Measurements from ENCODE around the gene TMEM235.
A peak's percentile ranks its signal among the peaks of the same experiment; 100 is the strongest.

The TMEM235 gene

DNA sequence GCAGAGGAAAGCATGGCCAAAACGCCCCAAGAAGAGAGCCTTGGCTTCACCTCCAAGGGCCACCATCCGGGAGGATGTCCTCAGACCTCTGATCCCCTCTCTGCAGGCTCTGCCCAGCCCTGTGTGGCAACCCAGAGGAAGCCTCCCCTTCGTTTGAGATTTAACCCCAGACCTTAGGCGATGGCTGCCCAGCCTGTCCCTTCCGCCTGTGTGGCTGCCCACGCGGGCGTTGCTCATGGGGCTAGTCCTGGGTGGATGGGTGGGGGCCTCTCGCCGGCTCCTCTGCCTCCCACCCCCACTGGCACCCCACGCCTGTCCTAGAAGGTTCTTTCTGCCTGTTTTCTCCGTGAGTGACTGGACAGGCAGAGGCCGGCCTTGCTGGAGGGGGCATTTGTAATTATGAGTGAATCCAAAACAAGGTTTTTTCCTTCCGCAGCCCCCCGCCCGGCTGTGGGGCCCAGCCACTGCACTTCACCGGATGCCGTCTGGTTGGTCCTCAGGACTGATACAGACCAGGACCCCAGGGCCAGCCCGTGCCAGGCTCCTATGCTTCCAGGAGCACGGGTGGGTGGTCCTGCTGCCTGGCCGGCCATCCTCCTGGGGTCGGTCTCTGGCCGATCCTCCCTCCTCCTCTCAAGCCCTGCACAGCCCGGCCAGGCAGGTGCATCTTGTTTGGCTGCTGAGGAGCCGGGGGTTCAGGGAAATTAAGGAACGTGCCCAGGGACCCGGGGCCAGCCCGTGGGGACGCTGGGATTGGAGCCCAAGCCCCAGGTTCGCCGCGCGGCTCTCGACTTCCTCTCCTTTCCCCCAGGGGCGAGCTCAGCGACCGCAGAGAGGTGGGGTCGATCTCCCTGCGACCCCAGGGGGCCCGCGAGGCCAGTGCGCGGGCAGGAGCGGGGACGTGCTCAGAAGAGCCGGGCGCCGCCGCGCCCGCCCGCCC lies at the start of gene TMEM235:
Gene TMEM235, plus strand, starts transcription at position 636 of the 940 bp plus-strand sequence. CDS start 393 bp downstream, outside the sequence.
- no peak for DNase-seq

DNA sequence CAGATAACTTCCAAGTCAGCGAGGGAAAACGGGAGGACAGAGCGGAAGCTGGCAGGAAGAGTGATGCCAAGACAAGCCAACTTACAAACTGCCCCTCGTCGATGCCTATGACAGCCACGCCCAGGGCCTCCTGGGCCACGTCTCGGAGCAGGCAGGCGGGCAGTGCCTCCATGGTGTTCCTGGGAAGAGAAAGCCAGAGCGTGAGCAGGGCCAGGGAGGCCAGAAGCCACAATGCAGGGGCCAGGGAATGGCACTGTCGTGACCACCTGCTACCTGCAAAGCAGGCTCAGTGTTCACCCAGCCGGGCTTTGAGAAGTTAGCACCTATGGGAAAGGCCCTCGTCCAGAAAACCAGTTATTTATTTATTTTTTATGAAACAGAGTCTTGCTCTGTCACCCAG lies 48.9 kb upstream of the TMEM235 start:
- DNase-seq = no peak

DNA sequence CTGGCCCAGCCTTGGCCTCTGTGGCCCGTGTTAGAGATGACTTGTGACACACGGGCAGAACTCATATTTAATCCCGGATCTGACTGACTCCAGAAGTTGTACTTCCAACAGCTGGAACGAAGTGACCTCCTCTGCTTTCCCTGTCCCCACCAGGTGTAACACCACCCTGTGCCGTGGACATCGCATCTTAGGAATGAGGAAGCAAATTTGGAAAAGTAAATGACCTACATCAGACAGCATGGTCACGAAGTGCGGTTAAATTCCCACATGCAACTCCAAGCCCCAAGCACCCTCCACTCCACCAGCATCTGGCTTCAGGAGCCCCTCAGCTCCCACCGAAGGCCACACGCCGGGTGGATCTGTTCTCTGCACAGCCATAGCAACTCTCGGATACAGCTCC lies 47.5 kb upstream of the TMEM235 start:
- no peak for DNase-seq

DNA sequence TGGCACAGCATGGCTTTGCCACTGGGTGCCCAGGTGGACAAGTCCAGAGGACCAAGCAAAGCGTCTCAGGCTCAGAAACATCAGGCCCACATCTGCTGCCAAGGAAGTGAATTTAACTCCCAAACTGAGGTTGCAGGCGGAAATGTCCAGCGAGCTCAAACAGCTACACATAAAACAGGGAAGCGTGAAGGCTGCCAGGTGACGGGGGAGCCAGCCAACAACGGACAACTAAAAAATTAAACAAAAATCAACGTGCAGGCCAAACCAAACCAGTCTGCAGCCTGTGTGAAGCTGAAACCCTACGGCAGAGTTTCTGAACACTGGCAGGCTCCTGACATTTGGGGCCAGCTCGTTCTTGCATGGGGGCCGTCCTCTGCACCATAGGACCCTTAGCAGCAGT lies 47.1 kb upstream of the TMEM235 start:
- DNase-seq = no peak

DNA sequence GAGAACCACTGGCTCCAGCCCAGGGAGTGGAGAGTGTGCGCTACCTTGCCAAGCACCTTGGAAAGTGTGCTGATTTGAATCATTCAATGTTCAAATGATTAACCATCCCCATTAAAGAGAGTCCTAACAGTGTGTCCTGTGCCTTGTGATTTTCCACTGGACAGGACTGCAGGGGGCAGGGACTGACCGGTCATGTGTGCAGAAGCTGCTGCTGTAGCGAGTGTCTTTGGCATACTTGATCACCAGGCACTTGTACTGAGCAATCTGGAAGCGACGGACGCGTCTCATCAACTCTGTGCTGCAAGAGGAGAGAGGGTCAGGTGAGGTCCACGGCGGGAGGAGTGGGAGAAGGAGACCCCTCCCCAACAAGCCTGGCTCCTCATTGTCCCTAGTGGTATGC lies 46.6 kb upstream of the TMEM235 start:
- no peak for DNase-seq

DNA sequence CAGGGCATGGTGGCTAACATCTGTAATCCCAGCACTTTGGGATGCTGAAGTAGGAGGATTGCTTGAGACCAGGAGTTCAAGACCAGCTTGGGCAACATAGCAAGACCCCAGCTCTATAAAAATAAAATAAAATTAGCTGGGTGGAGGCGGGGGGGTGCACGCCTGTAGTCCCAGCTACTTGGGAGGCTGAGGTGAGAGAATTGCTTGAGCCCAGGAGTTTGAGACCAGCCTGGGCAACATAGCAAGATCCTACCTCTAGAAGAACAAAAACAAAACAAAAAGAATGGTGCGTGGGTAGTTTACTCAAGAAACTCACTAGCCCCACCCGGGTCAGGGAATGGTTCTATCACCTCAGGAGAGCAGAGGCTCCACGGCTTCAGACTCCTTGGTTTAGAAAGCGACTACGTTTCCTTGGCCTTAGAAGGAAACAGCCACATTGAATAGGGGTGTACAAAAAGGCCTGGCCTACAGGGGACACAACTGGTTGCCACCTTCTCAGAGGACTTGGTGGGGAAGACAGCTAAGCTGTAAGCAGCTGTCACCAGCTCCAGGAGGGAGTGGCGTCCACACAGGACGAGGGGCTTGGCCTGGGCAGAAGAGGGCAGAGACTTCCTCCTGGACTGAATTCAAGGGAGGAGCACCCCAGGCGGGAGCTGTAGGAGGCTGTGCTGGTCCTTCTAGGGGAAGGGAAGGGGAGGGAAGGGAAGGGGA lies 45.3 kb upstream of the TMEM235 start:
- peak; percentile 18 for DNase-seq

DNA sequence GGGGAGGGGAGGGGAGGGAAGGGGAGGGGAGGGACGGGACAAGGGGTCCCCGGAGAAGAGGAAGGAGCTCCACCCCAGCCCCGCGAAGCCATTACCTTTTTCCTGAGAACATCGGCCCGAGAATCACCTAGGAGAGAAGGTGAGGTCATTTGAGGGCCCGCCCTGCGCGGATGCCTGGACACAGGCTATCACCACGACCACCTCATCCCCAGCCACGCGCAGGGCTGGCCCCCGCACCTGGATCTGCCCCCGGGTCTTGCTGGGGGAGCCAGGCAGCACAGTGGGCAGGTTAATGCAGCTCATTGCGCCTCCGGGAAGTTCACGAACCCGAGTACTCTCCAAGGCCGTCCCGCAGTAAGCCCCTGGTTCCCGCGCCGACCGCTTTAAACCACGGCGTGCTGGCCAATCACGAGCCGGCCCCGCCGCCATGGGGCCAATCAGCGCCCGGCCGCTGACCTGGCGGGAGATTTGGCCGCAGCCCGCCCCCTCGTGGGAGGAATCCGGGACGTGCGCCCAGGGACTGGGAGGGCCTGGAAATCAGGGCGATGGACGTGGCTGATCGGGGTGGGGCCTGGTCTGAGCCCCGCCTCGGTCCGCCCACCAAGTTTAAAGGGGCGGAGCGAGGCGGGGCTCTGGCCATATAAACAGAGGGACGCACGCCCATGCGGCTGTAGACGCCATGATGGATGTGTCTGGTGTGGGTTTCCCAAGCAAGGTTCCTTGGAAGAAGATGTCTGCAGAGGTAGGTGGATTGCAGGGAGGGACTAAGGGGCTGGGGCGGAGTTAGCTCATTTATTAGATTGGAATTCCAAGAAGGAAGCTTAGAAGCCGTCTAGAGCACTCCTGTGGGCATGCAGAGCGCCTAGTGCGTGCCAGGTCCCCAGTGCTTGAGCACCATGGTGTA lies 44.5 kb upstream of the TMEM235 start, which contains the start of the genes AFMID and TK1:
Gene AFMID, plus strand, starts transcription at position 671 of the 904 bp plus-strand sequence. Its CDS starts 9 bp downstream, at position 680.
Gene TK1, minus strand, starts transcription at position 361 of the 904 bp plus-strand sequence. Its CDS starts 58 bp downstream, at position 303.
- peak; percentile 97 for DNase-seq

DNA sequence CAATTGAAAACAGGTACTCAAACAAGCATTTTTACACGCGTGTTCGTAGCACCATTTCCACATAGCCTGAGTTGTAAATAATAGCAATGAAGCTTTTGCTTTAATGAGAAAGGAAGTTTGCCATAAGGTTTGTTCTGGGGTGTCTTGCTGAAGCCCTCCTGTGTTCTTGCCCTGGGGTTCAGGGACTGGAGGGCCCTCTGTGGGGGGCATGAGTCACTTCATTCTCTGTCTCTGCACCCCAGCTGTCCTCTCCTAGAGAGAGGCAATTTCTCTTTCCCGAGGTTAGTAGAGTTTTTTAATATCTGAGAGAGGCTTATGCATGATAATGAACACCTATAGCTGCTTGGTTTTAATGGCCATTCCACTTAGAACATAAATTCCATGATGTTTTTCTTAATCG lies 34.7 kb upstream of the TMEM235 start:
- DNase-seq = no peak

DNA sequence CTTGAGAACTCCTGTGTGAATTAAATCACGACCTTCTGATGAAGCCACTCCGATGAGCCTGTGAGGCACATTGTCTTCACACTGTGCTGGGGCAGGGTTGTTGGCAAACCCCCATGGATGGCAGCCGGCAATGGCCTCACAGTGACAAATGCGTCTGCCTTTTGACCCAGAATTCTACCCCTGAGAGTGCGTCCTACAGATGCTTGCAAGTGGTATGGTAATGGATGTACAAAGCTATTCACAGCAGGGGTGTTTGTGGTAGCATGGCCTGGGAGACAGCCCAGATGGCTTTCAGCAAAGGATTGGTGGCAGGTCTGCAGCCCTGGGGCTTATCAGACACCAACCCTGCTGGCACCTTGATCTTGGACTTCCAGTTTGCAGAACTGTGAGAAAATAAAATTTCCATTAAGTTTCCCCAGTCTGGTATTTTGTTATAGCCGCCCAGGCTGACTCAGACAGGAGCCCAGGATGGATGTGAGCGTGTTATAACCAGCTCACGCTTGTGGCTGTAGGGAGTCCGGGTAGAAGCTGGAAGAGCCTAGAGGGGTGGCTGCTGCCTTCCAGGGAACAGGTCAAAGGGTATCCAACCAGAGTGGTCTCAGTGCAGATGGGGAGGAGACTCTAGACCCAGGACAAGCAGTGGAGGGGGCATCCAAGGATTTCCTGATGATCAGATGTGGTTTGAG lies 34.1 kb upstream of the TMEM235 start:
- DNase-seq = no peak

DNA sequence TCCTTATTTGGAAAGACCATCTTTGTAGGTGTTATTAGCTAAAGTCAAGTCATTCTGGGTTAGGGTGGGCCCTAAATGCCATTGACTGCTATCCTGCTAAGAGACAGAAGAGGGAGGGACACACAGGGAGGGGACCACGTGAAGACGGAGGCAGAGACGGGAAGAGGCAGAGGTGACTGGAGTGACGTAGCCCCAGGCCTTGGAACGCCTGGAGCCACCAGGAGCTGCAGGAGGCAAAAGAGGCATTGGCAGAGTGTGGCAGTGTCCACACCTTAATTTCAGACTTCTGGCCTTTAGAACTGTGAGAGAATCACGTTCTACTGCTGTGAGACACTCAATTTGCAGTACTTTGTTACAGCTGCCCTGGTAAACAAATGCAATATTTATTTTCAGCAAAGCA lies 31.0 kb upstream of the TMEM235 start:
- DNase-seq = no peak

DNA sequence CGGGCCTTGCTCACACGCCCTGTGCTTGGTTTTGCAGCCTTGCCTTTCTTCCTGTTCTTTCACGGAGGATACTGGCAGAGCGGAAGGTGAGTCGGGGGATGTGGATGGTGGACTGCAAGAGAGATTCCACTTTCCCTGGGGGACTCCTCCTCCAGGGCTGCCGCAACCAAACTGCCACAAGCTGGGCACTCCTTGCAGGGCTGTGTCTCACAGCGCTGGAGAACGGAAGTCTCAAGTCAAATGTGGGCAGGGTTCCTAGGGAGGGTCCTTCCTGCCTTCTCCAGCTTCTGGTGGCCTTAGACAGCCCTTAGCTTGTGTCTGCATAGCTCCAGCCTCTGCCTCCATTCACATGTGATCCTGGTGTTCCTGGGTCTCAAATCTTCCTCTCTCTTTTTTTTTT lies 28.8 kb upstream of the TMEM235 start:
- DNase-seq = no peak

DNA sequence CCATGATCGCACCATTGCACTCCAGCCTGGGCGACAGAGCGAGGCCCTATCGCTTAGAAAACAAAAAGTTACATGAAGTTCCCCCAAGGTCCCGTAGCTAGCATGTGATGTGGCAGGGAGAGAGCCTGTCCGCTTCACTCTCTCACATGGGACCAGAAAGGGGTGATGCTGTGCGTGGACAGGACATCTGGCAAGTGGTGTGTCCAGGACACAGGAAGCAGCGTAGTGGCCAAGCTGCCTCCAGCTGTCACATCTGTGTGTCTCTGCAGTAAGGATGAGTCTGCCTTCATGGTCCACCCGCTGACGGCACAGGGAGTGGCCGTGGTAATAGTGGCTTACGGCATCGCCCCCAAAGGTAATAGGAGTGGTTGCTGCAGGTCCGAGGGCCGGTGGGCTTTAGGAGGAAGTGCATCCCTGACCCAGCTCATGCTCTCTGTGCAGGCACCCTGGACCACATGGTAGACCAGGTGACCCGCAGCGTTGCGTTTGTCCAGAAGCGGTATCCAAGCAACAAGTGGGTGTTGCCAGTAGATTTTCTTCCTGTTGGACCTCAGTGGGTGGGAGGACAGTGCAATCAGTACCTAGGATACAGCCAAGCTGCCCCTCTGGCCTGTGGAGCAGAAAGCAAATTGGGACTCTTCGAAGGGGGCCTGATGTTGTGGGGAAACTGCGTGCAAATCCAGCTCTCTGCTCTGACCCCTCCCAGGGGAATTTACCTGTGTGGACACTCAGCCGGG lies 26.9 kb upstream of the TMEM235 start:
- DNase-seq = no peak

DNA sequence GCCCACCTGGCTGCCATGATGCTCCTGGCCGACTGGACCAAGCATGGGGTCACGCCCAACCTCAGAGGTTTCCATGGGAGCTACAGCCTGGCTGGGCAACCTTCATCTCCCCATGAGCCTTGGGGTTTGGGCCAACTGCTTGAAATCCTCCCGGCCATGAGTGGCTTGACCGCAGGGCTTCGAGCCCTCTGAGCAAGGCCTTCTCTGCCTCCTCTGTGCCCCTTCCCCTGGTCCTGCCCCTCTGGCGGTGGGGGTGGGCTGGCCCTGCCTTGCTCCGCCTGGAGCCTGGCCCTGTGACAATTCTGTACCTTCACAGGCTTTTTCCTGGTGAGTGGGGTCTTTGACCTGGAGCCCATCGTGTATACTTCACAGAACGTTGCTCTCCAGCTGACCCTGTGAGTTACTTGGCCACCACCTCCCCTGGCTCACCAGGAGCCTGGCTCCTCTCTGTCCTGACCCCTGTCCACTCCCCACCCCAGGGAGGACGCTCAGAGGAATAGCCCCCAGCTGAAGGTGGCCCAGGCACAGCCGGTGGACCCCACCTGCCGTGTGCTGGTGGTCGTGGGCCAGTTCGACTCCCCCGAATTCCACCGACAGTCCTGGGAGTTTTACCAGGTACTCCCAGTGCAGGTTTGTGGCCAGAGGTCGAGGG lies 26.2 kb upstream of the TMEM235 start:
- DNase-seq = no peak

DNA sequence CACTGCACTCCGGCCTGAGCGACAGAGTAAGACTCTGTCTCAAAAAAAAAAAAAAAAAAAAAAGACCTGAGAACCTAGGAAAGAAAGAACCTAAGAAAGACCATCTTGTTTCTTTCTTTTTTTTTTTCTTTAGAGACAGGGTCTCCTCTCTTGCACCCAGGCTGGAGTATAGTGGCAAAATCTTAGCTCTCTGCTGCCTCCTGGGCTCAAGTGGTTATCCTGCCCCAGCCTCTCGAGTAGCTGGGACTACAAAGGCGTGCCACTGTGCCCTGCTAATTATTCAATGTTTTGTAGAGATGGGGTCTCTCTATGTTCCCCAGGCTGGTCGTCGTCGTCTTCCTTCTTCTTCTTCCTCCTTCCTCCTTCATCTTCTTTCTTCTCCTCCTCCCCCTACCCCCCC lies 25.1 kb upstream of the TMEM235 start:
- DNase-seq = no peak

DNA sequence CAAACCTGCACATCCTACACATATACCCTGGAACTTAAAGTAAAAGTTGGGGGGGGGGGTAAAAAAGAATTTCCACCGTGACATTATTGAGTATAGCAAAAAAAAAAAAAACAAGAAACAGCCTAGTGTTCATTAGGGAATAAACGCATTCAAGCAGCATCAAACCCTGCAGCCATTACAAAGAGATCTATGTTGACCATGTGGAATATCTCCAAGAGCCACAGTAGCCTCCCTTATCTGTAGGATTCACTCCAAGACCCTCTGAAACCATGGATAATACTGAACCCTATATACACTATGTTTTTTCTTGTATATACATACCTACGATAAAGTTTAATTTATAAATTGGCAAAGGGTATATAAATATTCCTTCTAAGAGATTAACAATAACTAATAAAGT lies 22.9 kb upstream of the TMEM235 start:
- no peak for DNase-seq

DNA sequence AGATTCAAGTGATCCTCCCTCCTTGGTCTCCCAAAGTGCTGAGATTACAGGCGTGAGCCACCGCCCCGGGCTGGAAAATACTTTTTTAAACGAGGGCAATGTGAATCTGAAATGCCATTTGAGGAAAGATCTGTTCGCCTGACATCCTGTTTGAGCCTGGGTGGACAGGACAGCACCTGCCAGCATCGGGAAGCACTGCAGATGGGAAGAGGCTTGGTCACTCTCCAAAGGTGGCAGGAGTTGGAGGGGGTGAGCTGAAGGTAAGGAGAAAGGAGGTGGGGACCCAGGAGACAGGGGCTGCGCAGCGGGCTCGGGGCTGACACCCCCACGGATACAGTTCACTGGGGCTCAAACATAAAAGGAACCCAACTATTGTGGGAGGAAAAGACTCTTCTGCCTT lies 21.3 kb upstream of the TMEM235 start:
- no peak for DNase-seq

DNA sequence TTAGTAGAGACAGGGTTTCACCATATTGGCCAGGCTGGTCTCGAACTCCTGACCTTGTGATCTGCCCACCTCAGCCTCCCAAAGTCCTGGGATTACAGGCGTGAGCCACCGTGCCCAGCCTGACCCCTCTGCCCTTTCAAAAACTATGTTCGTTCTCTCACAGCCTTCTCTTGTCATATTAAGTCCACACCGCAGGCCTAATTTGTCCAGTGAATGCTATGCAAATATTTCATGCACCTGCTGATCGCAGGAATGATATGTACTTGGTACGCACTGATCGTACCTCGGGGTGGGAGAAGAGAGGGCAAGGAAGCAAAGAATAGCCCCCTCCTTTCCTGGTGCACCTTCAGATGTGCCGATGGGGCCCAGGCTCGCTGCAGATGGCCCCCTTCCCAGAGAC lies 20.4 kb upstream of the TMEM235 start:
- DNase-seq = no peak

DNA sequence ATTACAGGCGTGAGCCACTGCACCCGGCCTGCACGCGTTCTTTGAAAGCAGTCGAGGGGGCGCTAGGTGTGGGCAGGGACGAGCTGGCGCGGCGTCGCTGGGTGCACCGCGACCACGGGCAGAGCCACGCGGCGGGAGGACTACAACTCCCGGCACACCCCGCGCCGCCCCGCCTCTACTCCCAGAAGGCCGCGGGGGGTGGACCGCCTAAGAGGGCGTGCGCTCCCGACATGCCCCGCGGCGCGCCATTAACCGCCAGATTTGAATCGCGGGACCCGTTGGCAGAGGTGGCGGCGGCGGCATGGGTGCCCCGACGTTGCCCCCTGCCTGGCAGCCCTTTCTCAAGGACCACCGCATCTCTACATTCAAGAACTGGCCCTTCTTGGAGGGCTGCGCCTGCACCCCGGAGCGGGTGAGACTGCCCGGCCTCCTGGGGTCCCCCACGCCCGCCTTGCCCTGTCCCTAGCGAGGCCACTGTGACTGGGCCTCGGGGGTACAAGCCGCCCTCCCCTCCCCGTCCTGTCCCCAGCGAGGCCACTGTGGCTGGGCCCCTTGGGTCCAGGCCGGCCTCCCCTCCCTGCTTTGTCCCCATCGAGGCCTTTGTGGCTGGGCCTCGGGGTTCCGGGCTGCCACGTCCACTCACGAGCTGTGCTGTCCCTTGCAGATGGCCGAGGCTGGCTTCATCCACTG lies 17.3 kb upstream of the TMEM235 start, which contains the start of gene BIRC5:
Gene BIRC5, plus strand, starts transcription at position 238 of the 690 bp plus-strand sequence. Its CDS starts 64 bp downstream, at position 302.
- DNase-seq = peak; percentile 86

DNA sequence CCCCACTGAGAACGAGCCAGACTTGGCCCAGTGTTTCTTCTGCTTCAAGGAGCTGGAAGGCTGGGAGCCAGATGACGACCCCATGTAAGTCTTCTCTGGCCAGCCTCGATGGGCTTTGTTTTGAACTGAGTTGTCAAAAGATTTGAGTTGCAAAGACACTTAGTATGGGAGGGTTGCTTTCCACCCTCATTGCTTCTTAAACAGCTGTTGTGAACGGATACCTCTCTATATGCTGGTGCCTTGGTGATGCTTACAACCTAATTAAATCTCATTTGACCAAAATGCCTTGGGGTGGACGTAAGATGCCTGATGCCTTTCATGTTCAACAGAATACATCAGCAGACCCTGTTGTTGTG lies 16.7 kb upstream of the TMEM235 start:
- no peak for DNase-seq

Data from fibroblast of skin of right quadriceps (primary cell).